ENCODE results near the gene CTDP1.
"Not testable (repeated sequence)": the region's sequence is repeated elsewhere in the genome, so short reads cannot be mapped to it uniquely, and the experiment has no call there.

Gene CTDP1

GRCh38 chr18:79680891-79681339, 1.3 kb downstream of the CTDP1 start:
- in situ Hi-C loops (cut with MboI; ENCODE audit: low sequenced_read_pairs), result no loop called here

DNA sequence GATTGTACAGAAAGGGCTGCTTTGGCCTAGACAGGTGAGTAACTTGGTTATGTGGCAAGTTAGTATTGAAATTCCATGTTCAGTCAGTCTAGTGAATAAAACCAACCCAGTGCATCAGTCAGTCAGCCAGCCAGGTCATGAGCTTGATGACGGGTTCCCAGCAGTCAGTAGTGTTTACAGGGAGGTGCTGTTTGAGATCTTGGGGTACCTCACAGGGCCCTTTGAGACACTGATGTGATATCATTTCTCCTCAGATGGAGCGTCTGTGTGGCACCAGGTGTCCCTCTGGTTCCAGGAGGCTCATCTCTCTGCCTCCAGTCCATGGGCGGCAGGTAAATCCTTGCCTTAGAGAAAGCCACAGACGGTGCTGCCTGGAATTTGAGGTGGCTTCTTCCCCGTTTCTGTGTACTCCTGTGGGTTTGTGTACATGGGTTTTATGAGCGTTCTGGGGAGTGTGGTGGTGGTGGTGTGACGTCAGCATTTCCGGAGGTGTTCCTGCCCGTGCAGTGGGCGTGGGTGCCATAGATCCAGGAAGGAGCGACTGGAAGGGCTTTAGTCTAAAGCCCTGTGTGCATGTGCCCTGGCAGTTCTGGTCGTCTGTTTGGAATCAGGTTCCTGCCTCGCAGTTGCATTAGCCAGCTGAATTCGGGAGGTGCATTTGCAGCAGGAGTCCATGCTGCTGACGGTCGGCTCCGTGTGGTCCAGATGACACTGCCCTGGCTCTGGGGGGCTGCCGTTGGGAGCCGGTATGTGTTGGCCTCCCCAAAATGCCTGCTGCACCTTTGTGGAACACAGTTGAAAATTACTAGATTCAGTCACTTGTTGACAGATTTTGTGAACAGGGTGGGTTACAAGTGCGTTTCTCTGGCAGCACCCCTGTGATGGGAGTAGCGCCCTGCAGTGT, 2.1 kb downstream of the CTDP1 start:
- in situ Hi-C loops (cut with MboI; ENCODE audit: low sequenced_read_pairs), result no loop called here

GRCh38 chr18:79682481-79682880, 2.9 kb downstream of the CTDP1 start:
- in situ Hi-C loops (cut with MboI; ENCODE audit: low sequenced_read_pairs), result no loop called here

DNA sequence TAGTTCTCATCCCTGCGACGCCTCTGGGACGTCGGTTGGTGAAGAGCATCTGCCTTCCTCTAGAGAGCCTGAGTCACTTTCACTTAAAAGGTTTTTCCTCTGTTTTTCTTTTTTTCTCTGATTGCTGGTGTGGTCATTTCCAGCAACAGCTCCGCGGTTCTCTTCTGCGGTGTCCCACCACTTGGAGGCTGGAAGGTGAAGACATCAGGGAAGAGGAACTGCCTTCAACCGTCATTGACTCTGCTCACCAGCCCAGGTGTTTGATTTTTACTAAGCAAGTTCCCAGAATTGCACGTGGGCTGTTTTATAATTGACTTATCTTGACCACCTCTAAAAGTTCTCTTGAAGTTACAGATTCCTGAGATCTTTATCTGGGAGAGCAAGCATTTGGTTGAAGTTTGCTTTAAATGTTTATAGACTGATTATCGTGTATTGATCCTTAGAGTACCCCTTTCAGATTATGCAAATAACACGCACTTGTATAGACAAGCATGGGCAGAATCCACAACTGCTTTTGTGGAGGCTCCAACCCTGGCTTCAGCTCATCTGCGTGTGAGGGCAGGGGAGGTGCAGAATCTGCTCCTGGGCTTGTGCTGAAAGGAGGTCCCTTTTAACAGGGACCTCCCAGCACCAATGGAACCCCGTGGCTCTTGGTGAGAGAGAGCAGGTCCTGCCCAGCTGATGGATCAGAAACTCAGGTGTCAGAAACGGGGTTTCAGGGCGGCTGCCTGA, 3.5 kb downstream of the CTDP1 start:
- in situ Hi-C loops (cut with MboI; ENCODE audit: low sequenced_read_pairs), result no loop called here

DNA sequence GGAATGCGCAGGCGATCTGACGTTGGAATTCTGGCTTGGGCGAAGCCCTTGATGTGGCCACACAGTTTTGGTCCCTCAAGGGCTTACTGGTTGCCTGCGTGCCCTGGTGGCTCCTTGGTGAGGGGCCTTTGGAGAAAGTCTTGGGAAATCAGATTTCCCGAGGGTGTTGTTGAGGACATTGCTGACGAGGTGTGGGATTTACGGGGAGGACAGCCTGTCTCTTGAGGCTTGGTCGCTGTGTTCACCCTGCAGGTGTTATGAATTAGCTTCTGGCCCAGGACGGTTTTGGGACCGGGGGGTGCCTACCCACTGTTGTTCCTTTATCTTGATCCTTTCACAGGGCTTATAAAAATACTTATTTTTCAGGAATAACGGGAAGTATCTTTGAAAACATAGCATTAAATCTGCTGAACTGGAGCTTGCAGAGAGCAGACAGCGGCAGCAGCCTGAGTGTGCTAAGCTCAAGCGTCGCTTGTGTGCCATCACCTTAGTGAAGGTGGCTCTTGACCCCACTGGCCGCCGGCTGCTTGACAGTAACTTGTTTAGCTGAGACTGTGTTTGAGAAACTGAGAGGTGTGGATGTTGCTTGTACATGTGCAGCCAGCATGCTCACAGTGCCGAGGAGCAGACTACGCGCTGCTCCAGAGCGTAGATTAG, 4.2 kb downstream of the CTDP1 start:
- in situ Hi-C loops (cut with MboI; ENCODE audit: low sequenced_read_pairs), result no loop called here

GRCh38 chr18:79684283-79684631, 4.7 kb downstream of the CTDP1 start:
- in situ Hi-C loops (cut with MboI; ENCODE audit: low sequenced_read_pairs), result no loop called here

DNA sequence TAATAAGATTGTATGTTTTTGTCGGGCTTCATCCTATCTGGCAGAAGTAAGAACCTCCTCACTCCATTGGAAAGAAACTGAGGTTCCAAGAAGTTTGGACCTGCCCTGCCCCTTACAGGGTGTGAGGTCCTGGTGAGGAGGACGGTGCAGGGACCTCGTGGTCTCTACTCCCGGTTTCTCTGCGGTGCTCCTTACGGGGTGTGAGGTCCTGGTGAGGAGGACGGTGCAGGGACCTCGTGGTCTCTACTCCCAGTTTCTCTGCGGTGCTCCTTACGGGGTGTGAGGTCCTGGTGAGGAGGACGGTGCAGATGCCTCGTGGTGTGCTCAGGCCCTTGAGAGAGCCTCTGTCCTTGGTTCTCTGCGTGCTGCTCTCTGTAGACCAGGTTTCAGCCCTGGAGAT, 5.2 kb downstream of the CTDP1 start:
- in situ Hi-C loops (cut with MboI; ENCODE audit: low sequenced_read_pairs), result no loop called here

DNA sequence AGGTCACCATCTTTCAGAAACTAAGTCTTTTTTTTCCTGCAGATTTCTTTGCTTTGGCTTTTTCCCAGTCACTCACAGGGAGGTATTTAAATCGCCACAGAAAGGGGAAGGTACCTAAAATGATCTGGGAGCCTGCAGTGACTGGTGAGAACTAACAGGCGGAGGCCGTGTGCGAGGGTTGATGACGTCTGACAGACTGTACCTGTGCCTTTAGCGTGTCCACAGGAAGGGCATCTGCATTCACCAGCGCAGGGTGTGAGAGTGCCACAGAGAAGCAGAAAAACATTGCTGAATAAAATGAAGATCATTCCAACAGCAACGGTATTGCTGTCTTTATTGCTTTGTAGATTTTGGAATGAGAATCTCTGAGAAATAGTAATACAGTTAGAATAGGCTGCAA, 5.7 kb downstream of the CTDP1 start:
- in situ Hi-C loops (cut with MboI; ENCODE audit: low sequenced_read_pairs), result no loop called here

DNA sequence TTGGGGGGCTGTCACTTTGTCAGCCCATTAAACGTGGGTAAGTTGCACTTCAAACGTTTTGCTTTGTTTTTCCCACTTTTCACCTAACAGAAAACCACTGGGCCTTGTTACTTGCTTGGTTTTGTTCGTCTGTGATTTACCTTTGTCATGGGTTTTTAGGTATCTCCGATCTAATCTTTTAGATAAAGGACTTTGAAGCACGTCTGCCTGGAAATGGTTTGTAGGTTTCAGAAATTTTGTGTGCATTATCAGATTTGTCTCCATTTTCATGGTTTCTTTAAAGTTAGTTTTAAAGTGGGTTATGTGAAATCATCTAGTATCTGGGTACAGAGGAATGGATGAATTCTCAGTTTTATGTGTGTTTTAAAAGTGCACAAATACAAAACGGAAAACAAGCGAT, 6.4 kb downstream of the CTDP1 start:
- in situ Hi-C loops (cut with MboI; ENCODE audit: low sequenced_read_pairs), result no loop called here

DNA sequence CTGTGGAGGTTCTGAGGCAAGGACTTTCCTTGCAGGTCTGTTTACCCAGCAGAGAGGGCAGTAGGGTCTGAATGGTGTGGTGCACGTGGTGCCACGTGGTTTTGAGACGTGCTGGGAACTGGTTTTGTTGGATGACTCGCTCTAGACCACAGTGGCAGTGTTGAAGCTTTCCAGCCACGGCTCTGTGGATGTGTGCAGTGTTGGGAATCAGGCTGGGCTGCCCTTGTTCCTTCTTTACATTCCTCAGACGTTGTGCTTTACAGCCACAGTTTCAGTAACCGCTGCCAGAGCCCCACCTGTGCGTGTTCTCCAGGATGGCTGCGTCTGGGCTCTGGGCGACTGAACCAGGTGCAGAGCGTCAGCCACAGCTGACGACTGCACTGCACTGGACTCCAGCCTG, 8.2 kb downstream of the CTDP1 start:
- in situ Hi-C loops (cut with MboI; ENCODE audit: low sequenced_read_pairs), result no loop called here

- in situ Hi-C loops (cut with MboI; ENCODE audit: low sequenced_read_pairs), result no loop called here
Observed at GRCh38 chr18:79690071-79690470, 10.5 kb downstream of the CTDP1 start.

DNA sequence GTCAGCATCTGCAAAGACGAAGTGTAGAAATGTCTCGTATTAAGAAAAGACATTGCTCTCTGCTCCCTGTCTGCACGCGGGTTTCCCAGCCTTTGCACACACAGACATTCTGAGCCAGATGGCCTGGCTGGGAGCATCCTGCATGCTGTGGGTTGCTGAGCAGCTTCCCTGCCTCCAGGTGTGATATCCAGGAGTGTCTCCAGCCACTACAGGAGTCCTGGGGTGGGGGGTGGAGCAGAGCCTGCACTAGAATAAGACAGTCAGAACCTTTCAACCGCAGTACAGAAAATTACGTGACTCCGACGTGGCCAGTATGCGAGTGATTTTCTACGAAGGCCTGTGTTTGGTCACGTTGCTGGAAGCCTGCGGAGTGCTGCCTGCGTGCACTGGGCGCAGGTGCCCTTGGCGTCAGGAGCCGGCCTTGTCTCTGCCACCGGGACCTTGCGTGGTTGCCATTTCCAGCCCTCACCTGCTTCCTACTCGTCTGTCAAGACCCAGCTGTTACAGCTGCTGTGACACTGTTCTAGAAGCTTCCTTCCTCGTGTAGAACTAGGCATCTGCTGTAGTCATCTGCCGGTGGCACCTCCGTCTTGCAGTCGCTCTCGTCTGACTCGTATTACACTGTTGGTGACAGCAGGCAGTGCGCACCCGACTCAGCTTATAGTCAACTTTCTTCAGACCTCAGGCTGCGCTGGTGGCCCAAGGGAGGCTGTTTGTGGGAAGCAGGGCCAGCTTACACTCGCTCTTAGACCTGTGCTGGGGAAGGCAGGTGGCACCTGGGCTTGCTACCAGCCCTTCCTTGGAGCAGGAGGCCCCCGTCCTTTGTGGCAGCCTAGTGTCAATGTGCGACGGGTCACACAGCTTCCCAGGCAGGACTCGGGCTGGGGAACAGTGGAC, 11.2 kb downstream of the CTDP1 start:
- in situ Hi-C loops (cut with MboI; ENCODE audit: low sequenced_read_pairs), result no loop called here

DNA sequence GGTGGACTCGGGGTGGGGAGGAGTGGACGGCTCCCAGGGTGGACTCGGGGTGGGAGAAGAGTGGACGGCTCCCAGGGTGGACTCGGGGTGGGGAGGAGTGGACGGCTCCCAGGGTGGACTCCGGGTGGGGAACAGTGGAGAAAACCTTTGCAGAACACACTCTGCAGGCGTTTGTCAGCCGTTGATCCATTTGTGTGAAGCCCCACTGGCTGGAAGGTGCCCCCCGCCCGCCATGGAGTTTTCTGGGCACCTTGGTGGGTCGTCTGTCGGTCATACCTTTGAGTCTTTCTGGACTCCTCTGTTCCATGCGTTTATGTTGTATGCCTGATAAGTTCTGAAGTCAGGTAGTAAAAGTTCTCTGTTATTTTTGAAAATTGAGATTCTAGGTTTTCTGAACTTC, 12.5 kb downstream of the CTDP1 start:
- in situ Hi-C loops (cut with MboI; ENCODE audit: low sequenced_read_pairs), result no loop called here

DNA sequence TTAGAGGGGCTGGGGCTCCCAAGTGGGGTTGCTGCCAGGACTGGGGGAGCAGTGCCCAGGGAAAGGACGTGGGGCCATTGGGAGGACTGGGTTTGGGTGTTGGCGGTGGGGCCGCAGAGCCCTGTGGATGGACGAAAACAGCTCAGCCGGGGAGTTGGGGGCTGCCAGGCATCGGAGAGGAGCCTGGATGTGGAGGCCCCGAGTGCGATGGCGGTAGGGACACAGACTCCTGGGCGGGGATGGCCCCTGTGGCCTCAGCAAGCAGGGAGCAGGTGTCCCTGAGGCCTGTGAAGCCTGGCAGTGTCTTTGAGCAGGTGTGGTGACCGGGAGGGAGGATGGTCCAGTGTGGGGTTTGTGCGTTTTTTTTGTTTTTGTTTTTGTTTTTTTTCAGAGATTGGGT, 13.3 kb downstream of the CTDP1 start:
- in situ Hi-C loops (cut with MboI; ENCODE audit: low sequenced_read_pairs), result no loop called here

DNA sequence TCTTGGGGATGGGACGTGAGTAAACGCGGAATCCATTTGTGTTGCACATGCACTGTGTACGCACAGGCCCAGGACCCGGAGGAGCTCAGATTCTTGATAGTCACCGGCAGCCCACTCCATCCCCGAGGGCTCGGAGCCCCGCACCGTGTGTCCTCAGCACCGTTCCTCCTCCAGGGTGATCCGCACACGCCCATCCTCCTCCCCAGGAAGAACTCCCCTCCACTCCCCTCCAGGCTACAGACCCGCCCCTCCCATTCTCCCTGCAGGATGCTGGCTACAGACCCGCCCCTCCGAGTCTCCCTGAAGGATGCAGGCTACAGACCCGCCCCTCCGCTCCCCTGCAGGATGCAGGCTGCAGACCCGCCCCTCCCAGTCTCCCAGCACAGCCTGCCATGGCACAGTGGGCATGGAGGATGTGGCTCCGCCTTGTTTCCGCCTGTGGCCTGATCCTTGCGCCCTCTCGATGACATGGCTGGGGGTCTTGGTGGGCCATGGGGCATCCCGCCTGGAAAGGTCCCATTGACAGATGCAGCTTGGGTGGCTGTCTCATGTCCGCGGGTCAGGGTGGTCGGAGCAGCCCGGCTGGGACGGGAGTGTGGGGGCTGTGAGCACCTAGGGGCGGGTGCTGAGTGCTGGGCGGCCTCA, 14.1 kb downstream of the CTDP1 start:
- in situ Hi-C loops (cut with MboI; ENCODE audit: low sequenced_read_pairs), result no loop called here

GRCh38 chr18:79694206-79694894, 14.7 kb downstream of the CTDP1 start:
- in situ Hi-C loops (cut with MboI; ENCODE audit: low sequenced_read_pairs), result not testable (repeated sequence)

- in situ Hi-C loops (cut with MboI; ENCODE audit: low sequenced_read_pairs), result no loop called here
Observed at GRCh38 chr18:79694895-79695213, 15.3 kb downstream of the CTDP1 start.

- in situ Hi-C loops (cut with MboI; ENCODE audit: low sequenced_read_pairs), result no loop called here
Observed at GRCh38 chr18:79695269-79695668, 15.7 kb downstream of the CTDP1 start.

DNA sequence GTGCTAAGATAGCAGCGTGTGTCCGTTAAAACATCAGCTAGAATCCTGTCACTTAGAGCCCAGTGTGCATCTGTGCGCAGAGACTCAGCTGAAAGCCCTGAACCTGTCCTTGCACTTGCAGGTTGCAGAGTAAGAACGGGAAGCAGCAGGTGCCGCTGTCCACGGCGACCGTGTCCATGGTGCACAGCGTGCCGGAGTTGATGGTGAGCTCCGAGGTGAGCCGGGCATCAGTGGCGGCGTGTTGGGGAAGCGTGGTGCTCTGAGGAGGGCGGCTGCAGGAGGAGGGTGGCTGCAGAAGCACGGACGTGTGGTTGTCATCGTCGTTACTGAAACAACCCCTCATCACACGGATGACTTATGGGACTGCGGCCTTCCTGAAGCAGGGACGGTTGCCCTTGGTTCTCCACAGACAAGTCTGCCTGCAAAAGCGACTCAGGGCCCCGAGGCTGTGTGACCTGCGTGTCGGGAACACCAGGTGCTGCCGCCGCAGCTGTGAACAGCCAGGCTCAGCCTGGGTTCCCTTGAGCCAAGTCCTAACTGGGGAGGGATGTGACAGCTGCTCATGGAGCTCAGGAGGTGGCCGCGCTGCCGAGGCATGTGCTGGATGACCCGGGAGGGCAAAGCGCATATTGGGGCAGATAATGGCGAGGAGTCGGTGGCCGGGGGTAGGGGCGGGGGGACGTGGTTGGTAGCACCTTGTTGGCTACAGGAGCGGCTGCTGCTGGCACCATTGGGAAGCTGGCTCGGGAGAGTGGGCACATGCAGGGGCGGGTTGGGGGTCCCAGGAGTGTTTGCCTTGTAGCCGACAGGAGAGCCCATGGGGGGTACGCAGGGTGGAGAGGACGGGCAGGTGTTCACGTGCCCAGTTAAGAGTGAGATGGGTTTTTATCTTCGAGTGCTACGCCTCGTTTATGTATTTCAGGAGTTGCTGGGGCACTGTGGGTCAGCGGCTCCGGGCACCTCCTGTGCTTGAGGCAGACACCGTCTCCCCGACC, 16.6 kb downstream of the CTDP1 start:
- in situ Hi-C loops (cut with MboI; ENCODE audit: low sequenced_read_pairs), result no loop called here
